HFFc6 (cell line): ENCODE results near the gene SHISA9. TPM values are rescaled to one million over a fixed set of nuclear protein-coding genes. Genes with fewer than 3 reads are reported as not detected.

ENCODE experiments used
- DNase-seq: peaks from one replicate; pipeline ENCODE4 v3.0.0-alpha.2; 2018
- H3K27ac Mint-ChIP-seq: 2 replicates; pipeline ENCODE4 v1.8.0; 2020; ENCODE audit warnings: mild to moderate bottlenecking, mixed read lengths
- H3K27me3 Mint-ChIP-seq: 2 replicates; pipeline ENCODE4 v1.8.0; 2021; ENCODE audit warnings: mild to moderate bottlenecking, moderate library complexity, mixed read lengths; ENCODE audit not compliant: insufficient read depth
- H3K36me3 Mint-ChIP-seq: 2 replicates; pipeline ENCODE4 v1.8.0; 2021; ENCODE audit warnings: low read depth, mixed read lengths
- H3K4me1 Mint-ChIP-seq: 2 replicates; pipeline ENCODE4 v1.8.0; 2020; ENCODE audit warnings: low read depth, mixed read lengths
- H3K4me3 Mint-ChIP-seq: 2 replicates; pipeline ENCODE4 v1.8.0; 2020; ENCODE audit warnings: mild to moderate bottlenecking, moderate library complexity, mixed read lengths
- H3K9me3 Mint-ChIP-seq: 2 replicates; pipeline ENCODE4 v1.8.0; 2020; ENCODE audit warnings: mild to moderate bottlenecking, mixed read lengths
- CTCF ChIP-seq: fragments of 200-600 bp; sonication (generic); IDR thresholded peaks from 2 replicates; pipeline ENCODE4 v1.5.0; 2021; ENCODE audit warnings: antibody characterized with exemption, mild to moderate bottlenecking
- total RNA-seq, 6 experiments: library from RNA; stranded (reverse); fragmentation: NEBNext Ultra II Directional; extraction: Animal tissue kit (Norgen Biotek cat#: 25700); gene quantifications; 2 replicates in 1 of 6; 3 replicates in 5 of 6; pipeline ENCODE4 v1.2.3, GENCODE V29; 2021

Gene SHISA9
- total RNA-seq, 6 experiments from 2014 or later, result not detected

GRCh38 chr16:13013043-13013442 is 111.6 kb downstream of the SHISA9 start:
- Mint-ChIP-seq H3K4me3 (no peak overlapping the region), H3K4me1 (no peaks in the 10 kb centered on the region), H3K36me3 (no peaks in the 10 kb centered on the region), H3K27ac (no peak overlapping the region), H3K27me3 (no peaks in the 10 kb centered on the region), H3K9me3 (peaks cover 15% of the 10 kb centered on the region)
- TF ChIP-seq CTCF, result no peak
- no peak for DNase-seq

GRCh38 chr16:13014476-13014875 is 113.1 kb downstream of the SHISA9 start:
- H3K27me3 Mint-ChIP-seq, result no peaks in the 10 kb centered on the region
- peaks cover 26% of the 10 kb centered on the region for H3K9me3 Mint-ChIP-seq
- no peak for DNase-seq
- H3K27ac Mint-ChIP-seq, result no peak overlapping the region
- no peak for TF ChIP-seq CTCF
- no peak overlapping the region for H3K4me3 Mint-ChIP-seq
- no peaks in the 10 kb centered on the region for H3K4me1 Mint-ChIP-seq
- H3K36me3 Mint-ChIP-seq, result no peaks in the 10 kb centered on the region

- H3K4me3 Mint-ChIP-seq, result no peak overlapping the region
These were observed 116.6 kb downstream of the SHISA9 start for GRCh38 chr16:13018026-13018425.

GRCh38 chr16:13021996-13022395 is 120.6 kb downstream of the SHISA9 start:
- Mint-ChIP-seq H3K36me3 (no peaks in the 10 kb centered on the region), H3K27me3 (no peaks in the 10 kb centered on the region; the same call in 1 of the 2 replicates), H3K4me3 (no peak overlapping the region), H3K9me3 (peaks cover 39% of the 10 kb centered on the region), H3K4me1 (no peaks in the 10 kb centered on the region), H3K27ac (no peak overlapping the region)
- TF ChIP-seq CTCF, result no peak
- no peak for DNase-seq

More at GRCh38 chr16:13018026-13018425, 116.6 kb downstream of the SHISA9 start:
- no peak for DNase-seq
- Mint-ChIP-seq H3K27me3 (no peaks in the 10 kb centered on the region; the same call in 1 of the 2 replicates), H3K4me1 (no peaks in the 10 kb centered on the region), H3K27ac (no peak overlapping the region), H3K9me3 (peaks cover 36% of the 10 kb centered on the region), H3K36me3 (no peaks in the 10 kb centered on the region)
- no peak for TF ChIP-seq CTCF

GRCh38 chr16:13029786-13030185 is 128.4 kb downstream of the SHISA9 start:
- Mint-ChIP-seq H3K4me3 (no peak overlapping the region), H3K9me3 (peaks cover 29% of the 10 kb centered on the region), H3K36me3 (no peaks in the 10 kb centered on the region), H3K4me1 (no peaks in the 10 kb centered on the region), H3K27ac (no peak overlapping the region), H3K27me3 (no peaks in the 10 kb centered on the region; the same call in 1 of the 2 replicates)
- no peak for DNase-seq
- no peak for TF ChIP-seq CTCF

GRCh38 chr16:13030769-13031168 is 129.4 kb downstream of the SHISA9 start:
- no peaks in the 10 kb centered on the region for H3K36me3 Mint-ChIP-seq
- H3K27me3 Mint-ChIP-seq, result no peaks in the 10 kb centered on the region; the same call in 1 of the 2 replicates
- no peaks in the 10 kb centered on the region for H3K4me1 Mint-ChIP-seq
- H3K4me3 Mint-ChIP-seq, result no peak overlapping the region
- TF ChIP-seq CTCF, result no peak
- DNase-seq, result no peak
- H3K9me3 Mint-ChIP-seq, result peaks cover 29% of the 10 kb centered on the region
- H3K27ac Mint-ChIP-seq, result no peak overlapping the region
